HG03196 (cell line): ENCODE data around the gene EDIL3.
"Not testable (repeated sequence)": the region's sequence is repeated elsewhere in the genome, so short reads cannot be mapped to it uniquely, and the experiment has no call there.

Experiments used
- ATAC-seq: cut with Tn5 transposase; IDR thresholded peaks from one replicate; pipeline ENCODE4 v1.9.1; 2021; ENCODE audit not compliant: unreplicated experiment

Gene EDIL3

DNA sequence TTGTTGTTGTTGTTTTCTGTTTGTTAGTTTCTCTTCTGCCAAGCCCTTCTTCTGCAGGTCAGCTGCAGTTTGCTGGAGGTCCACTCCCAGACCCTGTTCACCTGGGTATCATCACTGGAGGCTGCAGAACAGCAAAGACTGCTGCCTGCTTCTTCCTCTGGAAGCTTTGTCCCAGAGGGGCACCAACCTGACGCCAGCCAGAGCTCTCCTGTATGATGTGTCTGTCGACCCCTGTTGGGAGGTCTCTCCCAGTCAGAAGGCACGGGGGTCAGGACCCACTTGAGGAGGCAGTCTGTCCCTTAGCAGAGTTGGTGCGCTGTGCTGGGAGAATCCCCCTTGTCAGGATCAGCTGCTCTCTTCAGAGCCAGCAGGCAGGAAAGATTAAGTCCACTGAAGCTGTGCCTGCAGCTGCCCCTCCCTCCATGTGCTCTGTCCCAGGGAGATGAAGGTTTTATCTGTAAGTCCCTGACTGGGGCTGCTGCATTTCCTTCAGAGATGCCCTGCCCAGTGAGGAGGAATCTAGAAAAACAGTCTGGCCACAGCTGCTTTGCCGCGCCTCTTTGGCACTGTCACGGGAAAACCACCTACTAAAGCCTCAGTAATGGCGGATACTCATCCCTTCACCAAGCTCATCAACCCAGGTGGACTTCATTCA, 299.2 kb downstream of the EDIL3 start:
- no peak for ATAC-seq

DNA sequence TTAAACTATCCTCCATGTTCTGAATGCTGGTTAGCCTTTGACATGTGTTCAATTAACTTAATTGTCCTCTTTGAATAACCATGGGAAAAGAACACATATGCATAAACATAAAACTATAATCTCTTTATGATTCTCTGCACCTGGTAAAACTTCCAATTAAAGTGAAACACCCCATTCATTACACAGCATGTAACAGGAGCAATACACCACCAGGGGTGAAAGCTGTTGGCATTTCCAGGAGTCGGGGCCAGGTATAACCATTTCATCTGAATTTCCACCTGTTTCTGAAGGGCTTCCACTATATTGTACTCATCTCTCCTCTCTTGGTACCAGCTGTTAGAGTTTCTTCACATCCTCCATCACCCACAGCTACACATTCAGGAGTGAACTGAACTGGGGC, 303.8 kb downstream of the EDIL3 start:
- no peak for ATAC-seq

- no peak for ATAC-seq
These were observed 312.3 kb downstream of the EDIL3 start for GRCh38 chr5:84072339-84072738.

DNA sequence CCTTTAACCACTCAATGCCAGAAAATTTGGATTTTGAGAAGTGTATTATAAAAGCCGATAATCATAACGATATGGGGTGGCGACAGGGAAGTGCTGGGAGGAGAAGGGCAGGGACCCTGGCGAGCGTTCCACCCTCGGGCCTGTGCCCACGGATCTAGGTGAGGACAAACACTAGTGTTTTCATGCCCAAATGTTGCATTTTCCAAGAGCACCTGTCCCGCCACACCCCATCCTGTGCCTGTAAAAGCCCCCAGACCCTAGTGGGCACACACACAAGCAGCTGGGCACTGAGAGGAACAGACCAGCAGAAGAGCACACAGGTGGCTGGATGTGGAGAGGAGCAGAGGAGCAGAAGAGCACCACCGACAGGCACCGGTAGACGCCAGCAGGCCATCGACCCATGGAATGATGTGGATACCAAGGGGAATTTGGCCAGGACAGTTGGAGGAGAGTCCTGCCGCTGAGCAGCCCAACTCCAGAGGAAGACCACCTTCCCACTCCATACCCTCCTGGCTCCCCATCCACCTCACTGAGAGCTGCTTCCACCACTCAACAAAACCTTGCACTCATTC, 315.0 kb downstream of the EDIL3 start:
- ATAC-seq = no peak

DNA sequence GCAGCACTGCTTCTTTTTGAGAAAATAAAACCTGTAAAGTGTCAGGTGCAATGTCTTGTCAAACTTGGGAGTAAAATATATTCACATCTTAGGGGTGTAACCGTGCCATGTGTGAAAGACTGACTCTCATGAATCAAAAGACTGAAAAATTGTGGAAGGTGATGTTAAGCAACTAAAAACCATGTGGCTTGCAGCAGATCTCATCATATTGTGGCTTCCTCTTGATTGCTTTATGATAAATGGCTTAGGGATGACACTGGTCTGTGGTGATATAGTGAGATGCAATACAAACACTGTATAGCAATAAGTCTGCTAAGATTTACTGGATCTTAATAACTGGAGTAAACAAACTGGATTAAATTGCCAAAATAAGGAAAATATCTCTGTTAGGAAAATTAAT, 321.6 kb downstream of the EDIL3 start:
- no peak for ATAC-seq

- ATAC-seq = no peak
These were observed 325.0 kb downstream of the EDIL3 start for GRCh38 chr5:84059672-84060071.

GRCh38 chr5:84058561-84058960, 326.1 kb downstream of the EDIL3 start:
- no peak for ATAC-seq

DNA sequence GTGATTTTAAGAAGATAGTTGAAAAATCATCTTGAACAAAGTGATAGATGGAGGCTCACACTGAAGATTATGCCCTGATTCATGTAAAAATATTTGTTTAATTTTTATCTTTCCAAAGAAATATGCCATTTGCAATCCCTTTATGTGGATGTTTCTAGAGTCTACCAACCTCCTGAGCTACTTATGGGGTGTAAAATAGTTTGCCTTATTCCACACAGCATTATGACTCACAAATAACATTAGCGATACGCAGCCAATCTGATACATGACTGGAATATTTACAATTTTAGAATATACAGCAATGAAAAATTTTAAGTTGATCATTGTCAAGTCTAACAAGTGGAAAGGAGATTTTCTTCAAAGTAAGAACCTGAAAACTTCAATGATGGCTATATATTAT, 327.5 kb downstream of the EDIL3 start:
- no peak for ATAC-seq

- ATAC-seq = no peak
These were observed 338.7 kb downstream of the EDIL3 start for GRCh38 chr5:84045964-84046363.

DNA sequence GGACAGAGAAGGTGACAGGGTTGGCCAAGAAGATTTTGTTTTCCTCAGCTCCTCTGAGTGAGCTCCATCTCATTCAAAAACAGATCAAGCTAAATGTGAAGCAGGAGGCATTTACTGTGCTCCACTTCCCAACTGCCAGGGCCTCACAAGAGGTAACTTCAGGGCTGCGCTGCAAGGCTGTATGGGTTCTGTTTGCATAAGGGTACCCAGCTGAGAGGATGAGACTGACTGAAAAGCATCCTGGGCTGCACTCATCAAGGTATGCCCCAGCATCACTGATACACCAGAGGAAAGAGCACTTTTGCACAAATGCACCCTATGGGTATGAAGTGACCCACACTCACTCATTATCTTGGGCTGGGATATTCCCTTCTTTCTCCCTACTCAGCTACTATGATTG, 347.8 kb downstream of the EDIL3 start:
- no peak for ATAC-seq

DNA sequence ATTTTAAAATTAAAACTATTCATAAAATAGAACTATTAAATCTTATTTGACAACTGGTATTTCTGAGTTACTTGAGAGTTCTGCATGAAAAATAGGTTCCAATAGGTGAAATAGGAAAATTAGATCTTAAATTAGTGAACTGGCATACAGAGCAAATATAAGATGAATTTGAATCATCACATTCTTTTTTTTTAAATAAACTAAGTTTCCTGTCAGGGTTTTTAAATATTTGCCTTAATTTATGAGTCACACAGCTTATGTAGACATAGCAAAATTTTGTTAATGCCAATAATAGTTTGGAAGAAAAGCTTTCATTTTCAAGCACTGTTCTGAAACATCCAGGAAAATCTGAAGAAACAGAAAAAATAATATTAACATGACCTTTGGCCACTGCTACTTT, 352.4 kb downstream of the EDIL3 start:
- no peak for ATAC-seq

DNA sequence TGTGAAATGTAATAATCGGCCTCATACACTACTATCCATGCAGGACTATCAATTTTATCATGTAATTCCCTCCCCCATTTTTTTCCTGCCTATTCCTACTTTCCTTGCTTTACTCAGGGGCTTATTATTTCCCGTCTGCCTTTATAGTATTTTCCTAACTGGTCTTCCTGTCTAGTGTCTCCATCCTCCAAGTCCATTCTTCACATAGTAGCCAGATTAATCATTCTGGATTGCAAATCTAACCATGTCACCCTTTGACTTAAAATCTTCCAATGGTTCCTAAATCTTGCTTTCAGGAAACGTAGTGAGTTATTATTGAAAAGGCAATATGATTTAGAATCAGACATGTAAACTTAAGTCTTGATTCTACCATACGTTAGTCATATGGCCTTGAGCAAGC, 356.6 kb downstream of the EDIL3 start:
- ATAC-seq = no peak

- ATAC-seq = not testable (repeated sequence)
These were observed 366.2 kb downstream of the EDIL3 start for GRCh38 chr5:84018521-84018920.

DNA sequence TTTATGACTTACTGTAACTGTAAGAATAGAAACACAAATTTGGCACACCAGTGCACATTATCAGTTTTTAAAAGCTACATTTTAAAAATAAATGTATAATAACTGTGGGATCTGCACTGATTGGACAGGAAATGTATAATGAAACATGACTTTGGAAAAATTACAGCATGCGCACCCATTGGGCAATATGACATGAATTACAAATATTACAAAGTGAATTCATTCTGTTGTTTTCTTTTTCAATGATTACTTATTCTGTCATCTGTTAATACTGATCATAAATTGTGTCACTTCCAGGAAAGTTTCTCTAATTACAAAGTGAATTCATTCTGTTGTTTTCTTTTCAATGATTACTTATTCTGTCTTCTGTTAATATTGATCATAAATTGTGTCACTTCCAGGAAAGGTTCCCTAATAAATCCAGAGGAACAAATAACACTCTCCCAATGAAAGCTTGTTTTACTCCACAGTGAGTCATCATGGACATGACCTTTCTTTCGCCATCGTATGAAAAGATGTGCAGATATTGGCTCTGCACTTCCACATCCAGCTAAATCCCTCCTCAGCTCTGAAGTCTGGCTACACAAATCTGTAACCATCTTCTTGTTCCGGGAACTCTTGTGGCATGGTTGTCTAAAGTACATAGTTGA, 367.0 kb downstream of the EDIL3 start:
- no peak for ATAC-seq

DNA sequence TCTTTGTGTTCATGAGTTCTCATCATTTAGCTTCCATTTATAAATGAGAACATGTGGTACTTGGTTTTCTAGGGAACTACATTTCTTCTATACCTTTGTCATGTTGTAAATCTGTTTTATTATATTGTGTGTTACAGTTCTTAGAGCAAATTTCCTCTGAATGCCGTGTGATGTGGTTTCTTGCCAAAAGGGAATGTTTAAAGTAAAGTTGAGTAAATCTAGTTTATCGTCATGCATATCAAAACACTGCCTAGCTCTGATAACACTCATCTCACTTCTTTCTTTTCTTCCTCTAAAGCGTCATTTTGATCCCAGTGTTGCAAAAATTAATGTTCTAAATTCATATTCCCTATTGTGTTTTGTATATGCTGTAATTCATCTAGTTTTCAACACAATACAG, 368.6 kb downstream of the EDIL3 start:
- ATAC-seq = no peak

DNA sequence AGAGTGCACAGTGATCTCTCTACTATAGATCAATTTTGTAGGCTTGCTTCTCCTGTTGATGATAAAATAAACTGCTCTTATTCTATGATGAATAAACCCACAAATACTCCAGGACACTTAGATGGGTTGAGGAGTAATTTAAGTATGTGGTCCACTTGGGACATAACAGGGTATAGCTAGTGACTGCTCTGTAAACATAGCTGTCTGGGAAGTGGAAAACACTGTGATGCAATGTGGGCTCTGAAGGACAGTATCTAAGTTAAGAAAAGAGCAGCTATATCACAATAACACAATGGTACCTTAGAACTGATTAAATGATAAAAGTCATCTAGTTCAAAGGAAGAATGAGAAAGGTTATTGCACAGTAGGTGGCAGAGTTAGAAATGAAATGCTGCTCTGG, 369.7 kb downstream of the EDIL3 start:
- ATAC-seq = no peak

- no peak for ATAC-seq
These were observed 390.9 kb downstream of the EDIL3 start for GRCh38 chr5:83993803-83994202.

- no peak for ATAC-seq
These were observed 393.0 kb downstream of the EDIL3 start for GRCh38 chr5:83991566-83992224.

GRCh38 chr5:83988293-83988685, 396.4 kb downstream of the EDIL3 start:
- ATAC-seq = no peak

DNA sequence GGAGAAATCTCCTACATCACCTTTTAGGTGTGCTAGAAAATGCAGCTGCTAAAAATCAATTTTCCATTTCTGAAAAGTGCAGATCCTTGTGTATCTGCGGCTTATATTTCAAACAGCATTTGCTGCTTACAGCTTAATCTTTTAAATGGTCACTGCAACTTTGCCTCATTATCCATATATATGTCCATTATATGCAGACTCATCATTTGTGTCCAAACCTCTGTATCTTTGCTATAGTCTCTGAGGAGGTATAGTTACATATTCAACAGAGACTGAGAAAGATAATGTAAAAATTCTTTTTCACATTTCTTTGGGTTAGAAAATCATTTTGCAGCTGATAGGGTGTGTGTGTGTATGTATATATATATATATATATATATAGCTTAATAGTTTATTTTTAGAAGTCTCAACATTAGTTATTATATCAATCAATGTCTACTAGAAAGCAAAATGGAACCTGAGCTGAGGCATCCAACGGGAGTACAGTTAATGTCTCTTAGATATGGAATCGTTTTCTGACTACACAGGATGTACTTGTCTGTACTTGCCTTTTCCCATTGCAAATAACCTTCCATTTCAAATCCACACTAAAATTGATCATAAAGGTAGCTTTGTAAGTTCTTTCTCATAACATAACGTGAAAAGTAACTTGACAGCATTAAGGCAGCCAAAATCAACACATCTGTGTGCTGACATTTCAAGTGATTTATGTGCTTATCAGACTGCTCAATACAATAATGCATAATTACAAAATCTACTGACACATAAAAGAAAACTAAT, 397.0 kb downstream of the EDIL3 start:
- ATAC-seq = no peak

- ATAC-seq = no peak
These were observed 400.8 kb downstream of the EDIL3 start for GRCh38 chr5:83983852-83984251.
